ENCODE results near the gene ATXN1. TPM values are rescaled to one million over a fixed set of nuclear protein-coding genes. Genes with fewer than 3 reads are reported as not detected.

Gene ATXN1
- total RNA-seq: 23.6 and 34.2 TPM in 2 replicates

GRCh38 chr6:16760516-16761470, at the start of gene ATXN1:
Gene ATXN1, minus strand, starts transcription at chr6:16761460.

Data from uterine smooth muscle cell (primary cell).